ENCODE results near the gene CADM3. TPM values are rescaled to one million over a fixed set of nuclear protein-coding genes. Genes with fewer than 3 reads are reported as not detected.

Gene CADM3
- total and polyA plus RNA-seq, 9 of the 15 experiments (the other 6 are each of a cell fraction or from before 2014, with no cell fraction given): 0.04 TPM; not detected in 8

GRCh38 chr1:159161001-159161718, 10.3 kb upstream of the CADM3 start (continued):
- TF ChIP-seq, protein P1, sequence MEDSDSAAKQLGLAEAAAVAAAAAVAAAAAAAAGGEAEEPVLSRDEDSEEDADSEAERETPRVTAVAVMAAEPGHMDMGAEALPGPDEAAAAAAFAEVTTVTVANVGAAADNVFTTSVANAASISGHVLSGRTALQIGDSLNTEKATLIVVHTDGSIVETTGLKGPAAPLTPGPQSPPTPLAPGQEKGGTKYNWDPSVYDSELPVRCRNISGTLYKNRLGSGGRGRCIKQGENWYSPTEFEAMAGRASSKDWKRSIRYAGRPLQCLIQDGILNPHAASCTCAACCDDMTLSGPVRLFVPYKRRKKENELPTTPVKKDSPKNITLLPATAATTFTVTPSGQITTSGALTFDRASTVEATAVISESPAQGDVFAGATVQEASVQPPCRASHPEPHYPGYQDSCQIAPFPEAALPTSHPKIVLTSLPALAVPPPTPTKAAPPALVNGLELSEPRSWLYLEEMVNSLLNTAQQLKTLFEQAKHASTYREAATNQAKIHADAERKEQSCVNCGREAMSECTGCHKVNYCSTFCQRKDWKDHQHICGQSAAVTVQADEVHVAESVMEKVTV (CRISPR knock-in tag; IDR thresholded peaks at IDR 0.05): peak; percentile 99
- TF ChIP-seq ELF1 (tag; IDR thresholded peaks at IDR 0.05) (no peak), RFX7 (CRISPR knock-in tag; IDR thresholded peaks at IDR 0.05) (no peak), IRF2 (CRISPR knock-in tag; IDR thresholded peaks at IDR 0.05) (no peak), NFATC3 (IDR thresholded peaks at IDR 0.05) (no peak), NR3C1 (CRISPR knock-in tag; IDR thresholded peaks at IDR 0.05) (no peak), MLLT1 (IDR thresholded peaks at IDR 0.05) (peak in 1 of 2 experiments; percentile 95; a peak in 2 of 4 replicates), TOE1 (IDR thresholded peaks at IDR 0.05; ENCODE audit: borderline replicate concordance) (0 out of 2 replicates have a peak, but pooled peaks have one; percentile 22), TOE1 (CRISPR knock-in tag; IDR thresholded peaks at IDR 0.05; ENCODE audit: borderline replicate concordance, low read depth) (no peak), TSC22D4 (tag; IDR thresholded peaks at IDR 0.05) (no peak), ZNF347 (CRISPR knock-in tag; IDR thresholded peaks at IDR 0.05; ENCODE audit: low read depth) (no peak), ZNF253 (CRISPR knock-in tag; conservative IDR thresholded peaks at IDR 0.05) (no peak), PHB (CRISPR knock-in tag; IDR thresholded peaks at IDR 0.05) (no peak), HCFC1 (IDR thresholded peaks at IDR 0.05; ENCODE audit: low read depth, low read length) (no peak), ZNF384 (IDR thresholded peaks at IDR 0.05; ENCODE audit: low read depth, low read length) (peak; percentile 60), HES1 (IDR thresholded peaks at IDR 0.05; ENCODE audit: low read depth) (no peak), ARHGAP35 (IDR thresholded peaks at IDR 0.05; ENCODE audit: partially characterized antibody) (no peak), CREBBP (IDR thresholded peaks at IDR 0.05; ENCODE audit: low read depth, low read length) (no peak), JUNB (CRISPR knock-in tag; conservative IDR thresholded peaks at IDR 0.05) (no peak)
- TF ChIP-seq, protein P2, sequence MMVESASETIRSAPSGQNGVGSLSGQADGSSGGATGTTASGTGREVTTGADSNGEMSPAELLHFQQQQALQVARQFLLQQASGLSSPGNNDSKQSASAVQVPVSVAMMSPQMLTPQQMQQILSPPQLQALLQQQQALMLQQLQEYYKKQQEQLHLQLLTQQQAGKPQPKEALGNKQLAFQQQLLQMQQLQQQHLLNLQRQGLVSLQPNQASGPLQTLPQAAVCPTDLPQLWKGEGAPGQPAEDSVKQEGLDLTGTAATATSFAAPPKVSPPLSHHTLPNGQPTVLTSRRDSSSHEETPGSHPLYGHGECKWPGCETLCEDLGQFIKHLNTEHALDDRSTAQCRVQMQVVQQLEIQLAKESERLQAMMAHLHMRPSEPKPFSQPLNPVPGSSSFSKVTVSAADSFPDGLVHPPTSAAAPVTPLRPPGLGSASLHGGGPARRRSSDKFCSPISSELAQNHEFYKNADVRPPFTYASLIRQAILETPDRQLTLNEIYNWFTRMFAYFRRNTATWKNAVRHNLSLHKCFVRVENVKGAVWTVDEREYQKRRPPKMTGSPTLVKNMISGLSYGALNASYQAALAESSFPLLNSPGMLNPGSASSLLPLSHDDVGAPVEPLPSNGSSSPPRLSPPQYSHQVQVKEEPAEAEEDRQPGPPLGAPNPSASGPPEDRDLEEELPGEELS (CRISPR knock-in tag; IDR thresholded peaks at IDR 0.05; ENCODE audit: borderline replicate concordance): no peak
- TF ChIP-seq, protein P3, sequence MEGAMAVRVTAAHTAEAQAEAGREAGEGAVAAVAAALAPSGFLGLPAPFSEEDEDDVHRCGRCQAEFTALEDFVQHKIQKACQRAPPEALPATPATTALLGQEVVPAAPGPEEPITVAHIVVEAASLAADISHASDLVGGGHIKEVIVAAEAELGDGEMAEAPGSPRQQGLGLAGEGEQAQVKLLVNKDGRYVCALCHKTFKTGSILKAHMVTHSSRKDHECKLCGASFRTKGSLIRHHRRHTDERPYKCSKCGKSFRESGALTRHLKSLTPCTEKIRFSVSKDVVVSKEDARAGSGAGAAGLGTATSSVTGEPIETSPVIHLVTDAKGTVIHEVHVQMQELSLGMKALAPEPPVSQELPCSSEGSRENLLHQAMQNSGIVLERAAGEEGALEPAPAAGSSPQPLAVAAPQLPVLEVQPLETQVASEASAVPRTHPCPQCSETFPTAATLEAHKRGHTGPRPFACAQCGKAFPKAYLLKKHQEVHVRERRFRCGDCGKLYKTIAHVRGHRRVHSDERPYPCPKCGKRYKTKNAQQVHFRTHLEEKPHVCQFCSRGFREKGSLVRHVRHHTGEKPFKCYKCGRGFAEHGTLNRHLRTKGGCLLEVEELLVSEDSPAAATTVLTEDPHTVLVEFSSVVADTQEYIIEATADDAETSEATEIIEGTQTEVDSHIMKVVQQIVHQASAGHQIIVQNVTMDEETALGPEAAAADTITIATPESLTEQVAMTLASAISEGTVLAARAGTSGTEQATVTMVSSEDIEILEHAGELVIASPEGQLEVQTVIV (CRISPR knock-in tag; IDR thresholded peaks at IDR 0.05; ENCODE audit: borderline replicate concordance): no peak
